ENCODE measurements around the gene C6orf132. TPM values are rescaled to one million over a fixed set of nuclear protein-coding genes. Genes with fewer than 3 reads are reported as not detected.

C6orf132 gene
- total RNA-seq, 1 experiment from 2014 or later = 48.4 TPM

DNA sequence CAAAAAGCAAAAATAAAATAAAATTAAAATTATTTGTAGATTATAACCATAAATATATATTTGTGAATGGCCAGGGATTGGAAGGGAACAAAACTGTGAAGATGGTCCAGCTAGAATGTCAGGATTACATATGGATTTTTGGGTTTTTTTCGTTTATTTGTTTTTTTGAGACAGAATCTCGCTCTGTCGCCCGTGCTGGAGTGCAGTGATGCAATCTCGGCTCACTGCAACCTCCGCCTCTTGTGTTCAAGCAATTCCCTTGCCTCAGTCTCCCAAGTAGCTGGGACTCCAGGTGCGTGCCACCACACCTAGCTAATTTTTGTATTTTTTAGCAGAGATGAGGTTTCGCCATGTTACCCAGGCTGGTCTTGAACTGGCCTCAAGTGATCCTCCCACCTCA, 7.8 kb upstream of the C6orf132 start:
- no peak overlapping the region for H3K14ac ChIP-seq (ENCODE audit: insufficient read depth, low read length)

More for the DNA sequence above, 7.8 kb upstream of the C6orf132 start:
- TF ChIP-seq, protein P1, sequence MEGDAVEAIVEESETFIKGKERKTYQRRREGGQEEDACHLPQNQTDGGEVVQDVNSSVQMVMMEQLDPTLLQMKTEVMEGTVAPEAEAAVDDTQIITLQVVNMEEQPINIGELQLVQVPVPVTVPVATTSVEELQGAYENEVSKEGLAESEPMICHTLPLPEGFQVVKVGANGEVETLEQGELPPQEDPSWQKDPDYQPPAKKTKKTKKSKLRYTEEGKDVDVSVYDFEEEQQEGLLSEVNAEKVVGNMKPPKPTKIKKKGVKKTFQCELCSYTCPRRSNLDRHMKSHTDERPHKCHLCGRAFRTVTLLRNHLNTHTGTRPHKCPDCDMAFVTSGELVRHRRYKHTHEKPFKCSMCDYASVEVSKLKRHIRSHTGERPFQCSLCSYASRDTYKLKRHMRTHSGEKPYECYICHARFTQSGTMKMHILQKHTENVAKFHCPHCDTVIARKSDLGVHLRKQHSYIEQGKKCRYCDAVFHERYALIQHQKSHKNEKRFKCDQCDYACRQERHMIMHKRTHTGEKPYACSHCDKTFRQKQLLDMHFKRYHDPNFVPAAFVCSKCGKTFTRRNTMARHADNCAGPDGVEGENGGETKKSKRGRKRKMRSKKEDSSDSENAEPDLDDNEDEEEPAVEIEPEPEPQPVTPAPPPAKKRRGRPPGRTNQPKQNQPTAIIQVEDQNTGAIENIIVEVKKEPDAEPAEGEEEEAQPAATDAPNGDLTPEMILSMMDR (conservative IDR thresholded peaks at IDR 0.05) = no peak
- Histone ChIP-seq H3K23ac (ENCODE audit: insufficient read length, low read depth, low read length) (no peak overlapping the region), H3K9ac (ENCODE audit: extremely low read depth, insufficient read length, low read length) (no peak overlapping the region), H3K79me1 (ENCODE audit: insufficient read depth, low read depth, low read length, poor library complexity, severe bottlenecking) (no peaks in the 10 kb centered on the region), H2AFZ (ENCODE audit: low read length) (no peak overlapping the region), H4K8ac (replicated peaks; ENCODE audit: insufficient read length, low read depth, low read length) (no peak overlapping the region), H2BK20ac (ENCODE audit: low read depth, low read length, poor library complexity, severe bottlenecking) (no peak overlapping the region), H3K4ac (ENCODE audit: low read depth, low read length) (no peak overlapping the region), H3K4me1 (ENCODE audit: insufficient read depth, low read length) (no peaks in the 10 kb centered on the region; the same call in 1 of the 2 replicates), H2BK5ac (ENCODE audit: insufficient read length, low read length) (no peak overlapping the region), H3K56ac (ENCODE audit: insufficient read length, low read depth, low read length) (no peak overlapping the region), H3K79me2 (ENCODE audit: insufficient read depth, low read length) (no peaks in the 10 kb centered on the region), H3K18ac (ENCODE audit: insufficient read length, low read depth, low read length) (no peak overlapping the region), H3K27me3 (ENCODE audit: insufficient read depth, low read length) (no peaks in the 10 kb centered on the region), H2AK5ac (ENCODE audit: insufficient read length, low read length) (no peak overlapping the region), H4K91ac (ENCODE audit: insufficient read length, low read depth, low read length) (no peak overlapping the region), H4K20me1 (ENCODE audit: control insufficient read depth, insufficient read depth, insufficient read length) (no peaks in the 10 kb centered on the region), H3K23me2 (ENCODE audit: insufficient read length, low read depth, low read length, poor library complexity, severe bottlenecking) (no peaks in the 10 kb centered on the region), H3K4me2 (ENCODE audit: insufficient read depth, insufficient read length, low read length) (no peak overlapping the region), H4K5ac (ENCODE audit: insufficient read length, low read depth, low read length) (no peak overlapping the region), H2BK15ac (ENCODE audit: low read depth, low read length) (no peak overlapping the region), H3K27ac (ENCODE audit: insufficient read length, low read depth, low read length) (no peak overlapping the region), H3T11ph (ENCODE audit: low read length) (no peak overlapping the region), H3K9me3 (ENCODE audit: control insufficient read depth, low read depth, low read length) (no peaks in the 10 kb centered on the region), H2BK12ac (ENCODE audit: insufficient read length, low read depth, low read length) (no peak overlapping the region), H2BK120ac (ENCODE audit: low read depth, low read length, poor library complexity, severe bottlenecking) (no peak overlapping the region)
- Mint-ChIP-seq H3K36me3 (ENCODE audit: insufficient read depth in 1 of 3, low read depth in 3 of 3) (peaks cover 2 to 5% (median 2%) of the 10 kb centered on the region in 3 experiments; a peak in 4 of 7 replicates), H3K9me3 (no peaks in the 10 kb centered on the region), H3K4me1 (peaks cover 25 to 32% of the 10 kb centered on the region in 2 experiments), H3K27me3 (ENCODE audit: low read depth) (peaks cover 10% of the 10 kb centered on the region), H3K4me3 (no peak overlapping the region), H3K27ac (no peak overlapping the region)
- no peak for DNase-seq
- no CpG with 5 or more reads among the region's 8 CpGs for WGBS (ENCODE audit: extremely low coverage, insufficient read length, low lambda C conversion rate)
